Sigmoid colon (tissue), 4 donors: ENCODE measurements around the gene CTNNA1.

ENCODE experiments used
- CTCF ChIP-seq, 4 experiments: fragments of 450-650 bp in 3 of 4; fragments of 200-600 bp in 1 of 4; IDR thresholded peaks; one replicate each; pipeline ENCODE4 v1.5.1; 2016 to 2019; ENCODE audit warnings: antibody characterized with exemption in 4 of 4, mild to moderate bottlenecking in 3 of 4, moderate library complexity in 2 of 4
- EP300 ChIP-seq, 4 donors: sonication (generic); formaldehyde crosslinking; IDR thresholded peaks; one replicate each; pipeline ENCODE4 v1.6.1; 2017; ENCODE audit warnings: antibody characterized with exemption in 4 of 4
- POLR2A ChIP-seq, 2 donors: fragments of 450-650 bp; IDR thresholded peaks; one replicate each; pipeline ENCODE4 v1.6.1; 2016; ENCODE audit warnings: antibody characterized with exemption in 2 of 2, mild to moderate bottlenecking in 2 of 2, moderate library complexity in 2 of 2
- POLR2AphosphoS5 ChIP-seq, 4 donors: sonication (generic); formaldehyde crosslinking; IDR thresholded peaks; one replicate each; pipeline ENCODE4 v1.6.1; 2017; ENCODE audit warnings: antibody characterized with exemption in 4 of 4

GRCh38 chr5:138968601-138969000 lies 215.4 kb downstream of the CTNNA1 start:
- TF ChIP-seq CTCF (IDR thresholded peaks at IDR 0.05) (no peak), POLR2A (IDR thresholded peaks at IDR 0.05) (no peak), EP300 (IDR thresholded peaks at IDR 0.05) (no peak), POLR2AphosphoS5 (IDR thresholded peaks at IDR 0.05) (no peak)
